HCT116 (cell line): ENCODE measurements around the gene CFAP92. TPM values are rescaled to one million over a fixed set of nuclear protein-coding genes. Genes with fewer than 3 reads are reported as not detected.

ENCODE experiments used
- ATAC-seq: fragments of 200-7000 bp; cut with Tn5 transposase; 2 replicates; pipeline ENCODE4 v1.9.1; 2020; ENCODE audit warnings: mild to moderate bottlenecking, moderate library complexity
- BruUV-seq: library from RNA; stranded (reverse); fragments of 400-500 nt; replicated peaks from 2 replicates; lab custom pipeline; 2021; lab: Mats Ljungman, UMichigan
- CTCF ChIA-PET: fragments of 300-600 bp; sonication (Branson Sonifier 250); formaldehyde crosslinking; loops from one replicate; lab custom pipeline; 2021; ENCODE audit warnings: antibody characterized with exemption; lab: Charles Lee
- POLR2A ChIA-PET: fragments of 300-600, 350-600 bp; sonication (Branson Sonifier 250); formaldehyde crosslinking; loops from one replicate; lab custom pipeline; 2021; ENCODE audit warnings: antibody characterized with exemption; lab: Charles Lee
- RAD21 ChIA-PET, 2 experiments: fragments of 300-600 bp; sonication (Branson Sonifier 250); formaldehyde crosslinking; loops; one replicate each; lab custom pipeline; 2023; ENCODE audit warnings: low total read pairs in 2 of 2; ENCODE audit not compliant: uncharacterized antibody in 2 of 2, unreplicated experiment in 2 of 2, low non-redundant PET in 1 of 2; lab: Charles Lee
- DNase-seq: peaks from one replicate; pipeline ENCODE4 v3.0.0-alpha.2; 2010; ENCODE audit warnings: low read depth, low spot score
- H2AFZ ChIP-seq: fragments of 200-600 bp; shearing (Covaris generic), sonication (generic); 2 replicates; pipeline ENCODE4 v1.6.1; 2017; ENCODE audit warnings: low read depth, mixed run types, mixed read lengths, antibody characterized with exemption, low read length; ENCODE audit not compliant: poor library complexity, severe bottlenecking
- H3K27ac ChIP-seq: 2 replicates; pipeline ENCODE4 v1.5.1; 2012; ENCODE audit warnings: low read depth, low read length
- H3K27me3 ChIP-seq: fragments of 200-600 bp; sonication (generic); 2 replicates; pipeline ENCODE4 v1.6.1; 2016; ENCODE audit warnings: mixed run types, low read length, mixed read lengths; ENCODE audit not compliant: insufficient read depth
- H3K36me3 ChIP-seq, 2 experiments: fragments of 200-500 bp in 1 of 2; fragments of 200-600 bp in 1 of 2; sonication (Bioruptor generic) in 1 of 2; sonication (generic) in 1 of 2; 2 replicates each; pipeline versions ENCODE4 v1.5.1 to v1.6.1; 2014 to 2016; ENCODE audit warnings: low read length in 2 of 2, inconsistent platforms in 1 of 2, mixed read lengths in 1 of 2, mixed run types in 1 of 2; ENCODE audit not compliant: insufficient read depth in 2 of 2, control insufficient read depth in 1 of 2
- H3K4me1 ChIP-seq, 2 experiments: fragments of 200-600 bp in 1 of 2; sonication (generic) in 1 of 2; 2 replicates each; pipeline versions ENCODE4 v1.5.1 to v1.6.1; 2012 to 2017; ENCODE audit warnings: low read length in 2 of 2, inconsistent platforms in 1 of 2, mild to moderate bottlenecking in 1 of 2, mixed read lengths in 1 of 2, mixed run types in 1 of 2, moderate library complexity in 1 of 2; ENCODE audit not compliant: insufficient read depth in 2 of 2, control insufficient read depth in 1 of 2
- H3K4me2 ChIP-seq: fragments of 200-600 bp; sonication (generic); 2 replicates; pipeline ENCODE4 v1.6.1; 2017; ENCODE audit warnings: mixed run types, low read length, mixed read lengths
- H3K4me3 ChIP-seq, 2 experiments: fragments of 200-600 bp in 1 of 2; sonication (generic) in 1 of 2; replicated peaks in 1 of 2; 2 replicates each; pipeline ENCODE4 v1.5.1; 2011 to 2016; ENCODE audit warnings: low read length in 2 of 2, control low read depth in 1 of 2, low read depth in 1 of 2, mild to moderate bottlenecking in 1 of 2, mixed read lengths in 1 of 2, mixed run types in 1 of 2
- H3K79me2 ChIP-seq: fragments of 200-600 bp; sonication (generic); 2 replicates; pipeline ENCODE4 v1.6.1; 2017; ENCODE audit warnings: mild to moderate bottlenecking, mixed run types, low read length, moderate library complexity, mixed read lengths; ENCODE audit not compliant: insufficient read depth
- H3K9ac ChIP-seq: fragments of 200-600 bp; sonication (generic); 2 replicates; pipeline ENCODE4 v1.6.1; 2016; ENCODE audit warnings: low read length, mixed read lengths
- H3K9me2 ChIP-seq: fragments of 200-600 bp; sonication (generic), shearing (Covaris generic); 2 replicates; pipeline ENCODE4 v1.6.1; 2017; ENCODE audit warnings: mixed run types, mild to moderate bottlenecking, moderate library complexity; ENCODE audit not compliant: insufficient read depth
- H3K9me3 ChIP-seq, 2 experiments: fragments of 200-500 bp in 1 of 2; fragments of 200-600 bp in 1 of 2; sonication (Bioruptor generic) in 1 of 2; sonication (generic) in 1 of 2; 2 replicates each; pipeline ENCODE4 v1.6.1; 2014 to 2017; ENCODE audit warnings: low read length in 2 of 2, mixed read lengths in 2 of 2, inconsistent platforms in 1 of 2, low read depth in 1 of 2, mild to moderate bottlenecking in 1 of 2, mixed run types in 1 of 2, moderate library complexity in 1 of 2; ENCODE audit not compliant: control insufficient read depth in 1 of 2, insufficient read depth in 1 of 2
- H4K20me1 ChIP-seq: fragments of 200-600 bp; sonication (generic), shearing (Covaris generic); 2 replicates; pipeline ENCODE4 v1.6.1; 2017; ENCODE audit warnings: mixed run types, mild to moderate bottlenecking, moderate library complexity; ENCODE audit not compliant: insufficient read depth
- ATF3 ChIP-seq: IDR thresholded peaks from 2 replicates; pipeline ENCODE4 v1.6.1; 2012
- CBX3 ChIP-seq: IDR thresholded peaks from 2 replicates; pipeline ENCODE4 v1.6.1; 2012; ENCODE audit warnings: low read depth
- CEBPB ChIP-seq: IDR thresholded peaks from 2 replicates; pipeline ENCODE4 v1.6.1; 2012; ENCODE audit warnings: low read depth
- EGR1 ChIP-seq: IDR thresholded peaks from 2 replicates; pipeline ENCODE4 v1.6.1; 2012; ENCODE audit warnings: low read depth
- ELF1 ChIP-seq: IDR thresholded peaks from 2 replicates; pipeline ENCODE4 v1.6.1; 2012; ENCODE audit warnings: low read depth, borderline replicate concordance
- EZH2 ChIP-seq: fragments of 200-600 bp; sonication (generic); IDR thresholded peaks from 2 replicates; pipeline ENCODE4 v1.6.1; 2017; ENCODE audit warnings: antibody characterized with exemption, mixed run types
- JUND ChIP-seq: IDR thresholded peaks from 2 replicates; pipeline ENCODE4 v1.6.1; 2012
- POLR2A ChIP-seq: IDR thresholded peaks from 2 replicates; pipeline ENCODE4 v1.7.0; 2011; ENCODE audit warnings: borderline replicate concordance; ENCODE audit not compliant: insufficient read depth, insufficient read length; ENCODE audit errors: extremely low read depth
- POLR2AphosphoS5 ChIP-seq: IDR thresholded peaks from 2 replicates; pipeline ENCODE4 v1.6.1; 2011; ENCODE audit warnings: mild to moderate bottlenecking, low read depth, low read length, moderate library complexity
- RAD21 ChIP-seq: IDR thresholded peaks from 2 replicates; pipeline ENCODE4 v1.6.1; 2012; ENCODE audit warnings: low read depth, mild to moderate bottlenecking
- REST ChIP-seq: IDR thresholded peaks from 2 replicates; pipeline ENCODE4 v1.6.1; 2012; ENCODE audit warnings: low read depth
- SIN3A ChIP-seq: IDR thresholded peaks from 2 replicates; pipeline ENCODE4 v1.6.1; 2012; ENCODE audit warnings: low read depth
- SP1 ChIP-seq: IDR thresholded peaks from 2 replicates; pipeline ENCODE4 v1.6.1; 2012; ENCODE audit warnings: low read depth
- SRF ChIP-seq: IDR thresholded peaks from 2 replicates; pipeline ENCODE4 v1.6.1; 2012; ENCODE audit warnings: low read depth
- TCF7L2 ChIP-seq: IDR thresholded peaks from 2 replicates; pipeline ENCODE4 v1.7.0; 2011; ENCODE audit warnings: borderline replicate concordance, inconsistent platforms; ENCODE audit not compliant: insufficient read depth, insufficient read length; ENCODE audit errors: extremely low read depth
- YY1 ChIP-seq: IDR thresholded peaks from 2 replicates; pipeline ENCODE4 v1.6.1; 2011; ENCODE audit warnings: low read length, low read depth, moderate library complexity, mild to moderate bottlenecking; ENCODE audit not compliant: insufficient replicate concordance; ENCODE audit errors: extremely low read depth
- ZBTB33 ChIP-seq: IDR thresholded peaks from 2 replicates; pipeline ENCODE4 v1.6.1; 2011; ENCODE audit warnings: mild to moderate bottlenecking, low read length, moderate library complexity; ENCODE audit not compliant: insufficient replicate concordance; ENCODE audit errors: extremely low read depth
- ZFX ChIP-seq: fragments of 450-650 bp; IDR thresholded peaks from 2 replicates; pipeline ENCODE4 v1.6.1; 2017
- ZNF274 ChIP-seq: fragments of 200-500 bp; sonication (Bioruptor generic); IDR thresholded peaks from 2 replicates; pipeline ENCODE4 v1.6.1; 2014; ENCODE audit warnings: mild to moderate bottlenecking, low read depth, low read length, inconsistent platforms
- intact Hi-C: fragments of 100-400 bp; cut with micrococcal nuclease; formaldehyde crosslinking; loops from 2 replicates; pipeline ENCODE4 v1.10.0; 2022
- total RNA-seq: library from RNA; stranded (reverse); gene quantifications from one replicate; pipeline ENCODE4 v1.2.1, GENCODE V29; 2021; ENCODE audit not compliant: unreplicated experiment

The CFAP92 gene
- total RNA-seq, 1 experiment from 2014 or later, result 3.6 TPM

- intact Hi-C loops, result no loop called here
- BruUV-seq, result no TSS peak
- no peak for DNase-seq
Measured at GRCh38 chr3:128872744-128873143, 121.1 kb downstream of the CFAP92 start.

More at GRCh38 chr3:128872744-128873143, 121.1 kb downstream of the CFAP92 start:
- H3K9me3 ChIP-seq, result no peaks in the 10 kb centered on the region
- H2AFZ ChIP-seq, result no peak overlapping the region
- H3K27me3 ChIP-seq, result no peaks in the 10 kb centered on the region
- ATAC-seq, result no peak
- no peak overlapping the region for H3K27ac ChIP-seq
- 0 out of 2 replicates have a peak, but pooled peaks cover under 1% of the 10 kb centered on the region for H3K79me2 ChIP-seq
- ChIA-PET CTCF (no interaction called here), RAD21 (no interaction called here), POLR2A (no interaction called here)
- no peak overlapping the region for H3K4me3 ChIP-seq
- no peak overlapping the region for H3K9ac ChIP-seq
- no peaks in the 10 kb centered on the region for H4K20me1 ChIP-seq
- no peaks in the 10 kb centered on the region for H3K9me2 ChIP-seq
- H3K4me1 ChIP-seq, result peaks cover under 1 to 8% of the 10 kb centered on the region in 2 experiments; a peak in 2 of 4 replicates
- no peak for TF ChIP-seq CBX3
- no peak for TF ChIP-seq YY1
- no peak for TF ChIP-seq SIN3A
- no peak for TF ChIP-seq POLR2A
- no peak for TF ChIP-seq ZBTB33
- no peak for TF ChIP-seq REST
- no peak for TF ChIP-seq SP1
- TF ChIP-seq POLR2AphosphoS5, result no peak
- TF ChIP-seq TCF7L2, result no peak
- no peak for TF ChIP-seq ELF1
- no peak for TF ChIP-seq JUND
- TF ChIP-seq ZNF274, result no peak
- TF ChIP-seq SRF, result no peak
- TF ChIP-seq RAD21, result no peak
- no peak for TF ChIP-seq ATF3
- no peak for TF ChIP-seq EGR1
- TF ChIP-seq ZFX, result no peak
- TF ChIP-seq CEBPB, result no peak
- no peak for TF ChIP-seq EZH2
- H3K4me2 ChIP-seq, result no peak overlapping the region
- H3K36me3 ChIP-seq, result no peaks in the 10 kb centered on the region; a peak in 1 of 4 replicates
